Vagina (tissue), 2 donors: ENCODE measurements around the gene MEIOC.

Experiments
- CTCF ChIP-seq, 3 experiments: fragments of 450-650 bp in 2 of 3; fragments of 200-600 bp in 1 of 3; sonication (generic) in 1 of 3; IDR thresholded peaks; one replicate each; pipeline ENCODE4 v1.5.1; 2017 to 2019; ENCODE audit warnings: antibody characterized with exemption in 3 of 3, mild to moderate bottlenecking in 2 of 3, moderate library complexity in 2 of 3
- POLR2A ChIP-seq, 2 donors: fragments of 450-650 bp; IDR thresholded peaks; one replicate each; pipeline ENCODE4 v1.6.1; 2017; ENCODE audit warnings: antibody characterized with exemption in 2 of 2, mild to moderate bottlenecking in 2 of 2, moderate library complexity in 2 of 2
- POLR2AphosphoS5 ChIP-seq, 2 donors: sonication (generic); formaldehyde crosslinking; IDR thresholded peaks; one replicate each; pipeline ENCODE4 v1.9.0; 2017; ENCODE audit warnings: antibody characterized with exemption in 2 of 2, mild to moderate bottlenecking in 2 of 2, low read depth in 1 of 2; ENCODE audit not compliant: insufficient read depth in 1 of 2

DNA sequence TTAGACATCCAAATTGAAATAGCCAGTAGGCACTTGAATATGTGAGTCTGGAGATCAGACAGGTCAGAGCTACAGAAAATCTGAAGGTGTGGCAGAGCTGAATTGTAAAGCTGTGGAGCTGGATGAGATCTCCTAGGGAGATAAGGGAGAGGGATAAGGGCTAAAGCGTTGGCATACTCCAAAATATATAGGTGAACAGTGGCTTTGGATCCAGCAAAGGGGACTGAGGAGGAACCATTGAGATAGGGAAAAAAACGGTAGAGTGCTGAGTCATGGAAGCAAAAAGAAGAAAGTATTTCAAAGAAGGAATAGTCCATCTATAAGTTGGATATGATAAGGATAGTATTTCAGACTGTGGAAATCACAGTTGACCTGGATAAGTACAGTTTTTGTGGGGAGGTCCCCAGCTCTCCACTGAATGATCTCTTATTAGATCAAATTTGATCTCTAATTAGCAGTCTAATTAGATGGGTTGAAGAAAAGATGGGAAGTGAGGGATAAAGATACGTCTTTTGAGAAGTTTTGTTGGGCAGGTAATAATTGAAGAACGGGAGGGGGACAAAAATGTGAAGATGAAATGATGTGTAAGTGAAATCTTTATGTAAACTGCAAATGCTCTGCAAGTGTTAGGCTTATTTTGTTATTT is 51.6 kb downstream of the MEIOC start:
- TF ChIP-seq POLR2A (IDR thresholded peaks at IDR 0.05) (no peak), CTCF (IDR thresholded peaks at IDR 0.05) (no peak), POLR2AphosphoS5 (IDR thresholded peaks at IDR 0.05; ENCODE audit: insufficient read depth in 1 of 2, low read depth in 1 of 2) (no peak)
